Pancreas (tissue), 10 donors: ENCODE data around the gene XCR1. TPM values are rescaled to one million over a fixed set of nuclear protein-coding genes. Genes with fewer than 3 reads are reported as not detected.

Experiments used
- ATAC-seq, 4 donors: fragments of 200-7000 bp; cut with Tn5 transposase; one replicate each; pipeline versions ENCODE4 v1.8.0 to v1.9.1; 2020; ENCODE audit warnings: mild to moderate bottlenecking in 4 of 4, moderate library complexity in 4 of 4
- DNase-seq, 6 donors: peaks; one replicate each; pipeline ENCODE4 v3.0.0-alpha.2; 2020
- FAIRE-seq: peaks from 2 replicates; lab custom pipeline; 2012; peaks lifted over from hg19 to GRCh38; lab: Jason Lieb, UNC
- H3K27ac ChIP-seq, 4 donors: fragments of 200-600 bp; sonication (generic); 1 replicate in 3 of 4; 2 replicates in 1 of 4; pipeline versions ENCODE4 v1.5.0 to v1.8.0; 2020
- H3K27me3 ChIP-seq, 4 donors: fragments of 200-600 bp; one replicate each; pipeline ENCODE4 v1.8.0; 2021
- H3K36me3 ChIP-seq, 3 donors: fragments of 200-600 bp; sonication (generic) in 1 of 3; one replicate each; pipeline versions ENCODE4 v1.5.0 to v1.8.0; 2020 to 2021
- H3K4me1 ChIP-seq, 3 donors: fragments of 200-600 bp; one replicate each; pipeline ENCODE4 v1.8.0; 2021
- H3K4me3 ChIP-seq, 4 donors: fragments of 200-600 bp; sonication (generic) in 2 of 4; one replicate each; pipeline versions ENCODE4 v1.5.0 to v1.8.0; 2020 to 2021
- H3K9me3 ChIP-seq, 4 donors: fragments of 200-600 bp; one replicate each; pipeline ENCODE4 v1.8.0; 2021
- CTCF ChIP-seq, 4 donors: fragments of 200-600 bp; sonication (generic) in 3 of 4; IDR thresholded peaks; one replicate each; pipeline versions ENCODE4 v1.5.0 to v1.8.0; 2021; ENCODE audit warnings: antibody characterized with exemption in 4 of 4
- whole genome bisulfite sequencing, 2 donors: extraction: QIAGEN DNeasy Blood & Tissue Kit; methylation state at CpG; one replicate each; pipeline ENCODE4 v1.1.7; 2013; 5-methylcytosine and 5-hydroxymethylcytosine counted together
- intact Hi-C, 3 donors: fragments of 100-400 bp; cut with DNase I; formaldehyde crosslinking; loops; one replicate each; pipeline versions ENCODE4 v1.11.1 to v1.14.2; 2022
- polyA plus RNA-seq, 2 donors: library from polyadenylated mRNA; stranded (reverse); fragments of 200-250 nt; gene quantifications; one replicate each; pipeline ENCODE4 v1.2.3, GENCODE V29; 2013
- total RNA-seq, 6 donors: library from RNA; stranded (reverse); fragmentation: NEBNext Ultra II Directional in 4 of 6; extraction: Animal tissue kit (Norgen Biotek cat#: 25700) in 4 of 6; gene quantifications; one replicate each; pipeline versions ENCODE4 v1.2.1 to v1.2.4, GENCODE V29; 2021 to 2023
- donor health status: healthy with polysubstance abuse.
- donor health status: DM: no; HTN: no; CAD: no; lungs with moderate emphysema.
- donor health status: DM: no; HTN: no; CAD: no.
- donor health status: control.
- donor health status: control.
- donor health status: Bipolar disorder and iron deficiency.
- donor health status: DM: yes; HTN: yes; CAD: no.
- donor health status: DM: no; HTN: no; CAD: no.
- donor health status: DM: no; HTN: no; CAD: no.
- donor health status: DM: yes; HTN: yes; CAD: no.

Gene XCR1
- total and polyA plus RNA-seq, 8 donors: 0.04 to 0.31 (median 0.20) TPM; not detected in 4

GRCh38 chr3:45969953-45970352 is 57.3 kb downstream of the XCR1 start:
- no peak overlapping the region for H3K4me3 ChIP-seq
- 89 to 96% methylated on average over 3 of the region's 3 CpGs for WGBS, 2 donors
- no peak for DNase-seq
- ATAC-seq: no peak
- H3K27me3 ChIP-seq: no peaks in the 10 kb centered on the region
- TF ChIP-seq CTCF (IDR thresholded peaks at IDR 0.05): no peak
- H3K9me3 ChIP-seq: no peaks in the 10 kb centered on the region
- intact Hi-C loops: no loop called here
- H3K27ac ChIP-seq: no peak overlapping the region
- no peak for FAIRE-seq
- H3K4me1 ChIP-seq: no peaks in the 10 kb centered on the region
- peaks cover 10 to 68% (median 31%) of the 10 kb centered on the region in 3 donors for H3K36me3 ChIP-seq

- intact Hi-C loops: no loop called here
- no peaks in the 10 kb centered on the region for H3K27me3 ChIP-seq
- H3K27ac ChIP-seq: no peak overlapping the region
- no peak overlapping the region for H3K4me3 ChIP-seq
- ATAC-seq (no peak), DNase-seq (no peak), FAIRE-seq (no peak)
- no peaks in the 10 kb centered on the region for H3K9me3 ChIP-seq
- peaks cover 10 to 68% (median 39%) of the 10 kb centered on the region in 3 donors for H3K36me3 ChIP-seq
- no peaks in the 10 kb centered on the region for H3K4me1 ChIP-seq
- no peak for TF ChIP-seq CTCF (IDR thresholded peaks at IDR 0.05)
- 94 to 95% methylated on average over 3 of the region's 3 CpGs for WGBS, 2 donors
These were observed 58.2 kb downstream of the XCR1 start for GRCh38 chr3:45969116-45969515.

- H3K27ac ChIP-seq: no peak overlapping the region
- ATAC-seq: peak in 1 of 4 donors; percentile 40
- no peaks in the 10 kb centered on the region for H3K4me1 ChIP-seq
- H3K9me3 ChIP-seq: no peaks in the 10 kb centered on the region
- H3K27me3 ChIP-seq: no peaks in the 10 kb centered on the region
- no peak for TF ChIP-seq CTCF (IDR thresholded peaks at IDR 0.05)
- WGBS, 2 donors: 75 to 82% methylated on average over 2 of the region's 2 CpGs
- no peak overlapping the region for H3K4me3 ChIP-seq
- peaks cover 10 to 68% (median 43%) of the 10 kb centered on the region in 3 donors for H3K36me3 ChIP-seq
- no peak for FAIRE-seq
- intact Hi-C loops: no loop called here
- no peak for DNase-seq
These were observed 58.6 kb downstream of the XCR1 start for GRCh38 chr3:45968706-45969105.

- no peak for FAIRE-seq
- TF ChIP-seq CTCF (IDR thresholded peaks at IDR 0.05): no peak
- no peak for ATAC-seq
- 86 to 87% methylated on average over 9 of the region's 9 CpGs for WGBS, 2 donors
- DNase-seq: no peak
- Histone ChIP-seq H3K4me1 (no peaks in the 10 kb centered on the region), H3K36me3 (peaks cover 10 to 71% (median 48%) of the 10 kb centered on the region in 3 donors), H3K9me3 (no peaks in the 10 kb centered on the region), H3K27ac (no peak overlapping the region), H3K4me3 (no peak overlapping the region), H3K27me3 (no peaks in the 10 kb centered on the region)
- intact Hi-C loops: no loop called here
These were observed 59.1 kb downstream of the XCR1 start for GRCh38 chr3:45968149-45968548.

GRCh38 chr3:45967724-45968123 is 59.6 kb downstream of the XCR1 start:
- TF ChIP-seq CTCF (IDR thresholded peaks at IDR 0.05): no peak
- H3K27me3 ChIP-seq: no peaks in the 10 kb centered on the region
- intact Hi-C loops: no loop called here
- H3K9me3 ChIP-seq: no peaks in the 10 kb centered on the region
- H3K27ac ChIP-seq: no peak overlapping the region
- no peaks in the 10 kb centered on the region for H3K4me1 ChIP-seq
- FAIRE-seq: no peak
- ATAC-seq: no peak
- WGBS, 2 donors: 76% methylated on average over 8 of the region's 8 CpGs
- no peak overlapping the region for H3K4me3 ChIP-seq
- no peak for DNase-seq
- H3K36me3 ChIP-seq: peaks cover 10 to 76% (median 48%) of the 10 kb centered on the region in 3 donors

Other genes starting within 250 kb of the XCR1 start
- 10 to 100 TPM in 1 of 6 donors, 1 to 10 TPM in 5; 3.1 to 11.3 (median 5.7) TPM for gene SLC6A20, start 230.9 kb downstream of the XCR1 start, total RNA-seq
- gene SLC6A20, start 230.9 kb downstream of the XCR1 start, polyA plus RNA-seq: 1 to 10 TPM; 3.2 to 7.7 TPM
- 10 to 100 TPM in 4 of 6 donors, 1 to 10 TPM in 2; 8.0 to 14.1 (median 10.5) TPM for gene LZTFL1, start 185.4 kb downstream of the XCR1 start, total RNA-seq
- 1 to 10 TPM; 3.5 to 8.1 TPM for gene LZTFL1, start 185.4 kb downstream of the XCR1 start, polyA plus RNA-seq
- gene CCR9, start 140.9 kb downstream of the XCR1 start, total RNA-seq: under 1 TPM in 1 of 6 donors, not detected in 5; 0.12 TPM
- gene CCR9, start 140.9 kb downstream of the XCR1 start, polyA plus RNA-seq: not detected
- gene CXCR6, start 84.0 kb downstream of the XCR1 start, total RNA-seq: under 1 TPM in 5 of 6 donors, not detected in 1; 0.08 to 0.89 (median 0.72) TPM
- under 1 TPM; 0.23 to 0.35 TPM for gene CXCR6, start 84.0 kb downstream of the XCR1 start, polyA plus RNA-seq
- 10 to 100 TPM; 13.0 to 25.1 (median 17.2) TPM for gene FYCO1, start 31.7 kb downstream of the XCR1 start, total RNA-seq
- 10 to 100 TPM in 1 of 2 donors, 1 to 10 TPM in 1; 9.3 to 10.3 TPM for gene FYCO1, start 31.7 kb downstream of the XCR1 start, polyA plus RNA-seq
- gene CCR1, start 180.8 kb upstream of the XCR1 start, total RNA-seq: 1 to 10 TPM in 4 of 6 donors, under 1 TPM in 2; 0.09 to 4.6 (median 1.6) TPM
- under 1 TPM; 0.68 to 0.82 TPM for gene CCR1, start 180.8 kb upstream of the XCR1 start, polyA plus RNA-seq
- gene CCR3, start 215.0 kb upstream of the XCR1 start, total RNA-seq: under 1 TPM in 1 of 6 donors, not detected in 5; 0.22 TPM
- not detected for gene CCR3, start 215.0 kb upstream of the XCR1 start, polyA plus RNA-seq